MM.1S (cell line): Measurements from ENCODE around the gene MIF.
"Not testable (repeated sequence)": the region's sequence is repeated elsewhere in the genome, so short reads cannot be mapped to it uniquely, and the experiment has no call there.

Source experiments
- EZH2 ChIP-seq: fragments of 300-600 bp; sonication (generic); optimal IDR thresholded peaks from 2 replicates; pipeline ENCODE3; 2017; ENCODE audit warnings: low read depth, mild to moderate bottlenecking, antibody characterized with exemption, low read length, mixed read lengths
- EZH2phosphoT487 ChIP-seq: fragments of 300-600 bp; sonication (generic); IDR thresholded peaks from 2 replicates; pipeline ENCODE4 v1.6.1; 2018; ENCODE audit warnings: antibody characterized with exemption, low read length
- TF ChIP-seq, protein P1 (sequence below): fragments of 300-600 bp; sonication (generic); IDR thresholded peaks from 2 replicates; pipeline ENCODE4 v1.5.1; 2016; ENCODE audit warnings: antibody characterized with exemption, low read length, mixed read lengths

DNA sequence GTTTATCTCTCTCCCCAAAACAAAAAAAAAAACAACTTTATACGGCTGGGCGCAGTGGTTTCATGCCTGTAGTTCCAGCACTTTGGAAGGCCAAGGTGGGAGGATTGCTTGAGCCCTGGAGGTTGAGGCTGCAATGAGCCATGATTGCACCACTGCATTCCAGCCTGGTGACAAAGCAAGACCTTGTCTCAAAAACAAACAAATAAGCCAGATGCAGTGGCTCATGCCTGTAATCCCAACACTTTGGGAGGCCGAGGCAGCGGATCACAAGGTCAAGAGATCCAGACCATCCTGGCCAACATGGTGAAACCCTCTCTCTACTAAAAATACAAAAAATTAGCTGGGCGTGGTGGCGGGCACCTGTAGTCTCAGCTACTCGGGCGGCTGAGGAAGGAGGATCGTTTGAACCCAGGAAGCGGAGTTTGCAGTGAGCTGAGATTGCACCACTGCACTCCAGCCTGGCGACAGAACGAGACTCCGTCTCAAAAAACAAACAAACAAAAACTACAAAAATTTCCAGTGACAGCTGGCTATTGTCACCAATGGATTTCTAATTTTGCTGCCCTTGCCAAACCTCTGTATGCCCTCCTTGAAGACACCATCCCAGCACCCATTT lies 27.5 kb downstream of the MIF start:
- TF ChIP-seq, protein P1, sequence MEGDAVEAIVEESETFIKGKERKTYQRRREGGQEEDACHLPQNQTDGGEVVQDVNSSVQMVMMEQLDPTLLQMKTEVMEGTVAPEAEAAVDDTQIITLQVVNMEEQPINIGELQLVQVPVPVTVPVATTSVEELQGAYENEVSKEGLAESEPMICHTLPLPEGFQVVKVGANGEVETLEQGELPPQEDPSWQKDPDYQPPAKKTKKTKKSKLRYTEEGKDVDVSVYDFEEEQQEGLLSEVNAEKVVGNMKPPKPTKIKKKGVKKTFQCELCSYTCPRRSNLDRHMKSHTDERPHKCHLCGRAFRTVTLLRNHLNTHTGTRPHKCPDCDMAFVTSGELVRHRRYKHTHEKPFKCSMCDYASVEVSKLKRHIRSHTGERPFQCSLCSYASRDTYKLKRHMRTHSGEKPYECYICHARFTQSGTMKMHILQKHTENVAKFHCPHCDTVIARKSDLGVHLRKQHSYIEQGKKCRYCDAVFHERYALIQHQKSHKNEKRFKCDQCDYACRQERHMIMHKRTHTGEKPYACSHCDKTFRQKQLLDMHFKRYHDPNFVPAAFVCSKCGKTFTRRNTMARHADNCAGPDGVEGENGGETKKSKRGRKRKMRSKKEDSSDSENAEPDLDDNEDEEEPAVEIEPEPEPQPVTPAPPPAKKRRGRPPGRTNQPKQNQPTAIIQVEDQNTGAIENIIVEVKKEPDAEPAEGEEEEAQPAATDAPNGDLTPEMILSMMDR, result not testable (repeated sequence)
- not testable (repeated sequence) for TF ChIP-seq EZH2, EZH2phosphoT487
